ENCODE data around the gene STIL.
"Not testable (repeated sequence)": the region's sequence is repeated elsewhere in the genome, so short reads cannot be mapped to it uniquely, and the experiment has no call there.

Gene STIL

GRCh38 chr1:47309427-47309826 lies 4.5 kb downstream of the STIL start:
- H3K9me3 ChIP-seq (ENCODE audit: control insufficient read depth, low read length) = no peaks in the 10 kb centered on the region
- H3K27me3 ChIP-seq (ENCODE audit: control insufficient read depth, insufficient read depth, low read length) = no peaks in the 10 kb centered on the region
- no peaks in the 10 kb centered on the region for H3K36me3 ChIP-seq (ENCODE audit: control insufficient read depth, insufficient read depth, low read length)
- peaks cover 6% of the 10 kb centered on the region for H3K4me1 ChIP-seq (ENCODE audit: control insufficient read depth, insufficient read depth, low read length)
- H3K9ac ChIP-seq (ENCODE audit: low read length) = no peak overlapping the region
- no peak overlapping the region for H3K4me3 ChIP-seq (ENCODE audit: low read length)

- no peaks in the 10 kb centered on the region for H3K4me1 ChIP-seq (ENCODE audit: control insufficient read depth, insufficient read depth, low read length)
- H3K4me3 ChIP-seq (ENCODE audit: low read length) = no peak overlapping the region
- no peaks in the 10 kb centered on the region for H3K9me3 ChIP-seq (ENCODE audit: control insufficient read depth, low read length)
- H3K27me3 ChIP-seq (ENCODE audit: control insufficient read depth, insufficient read depth, low read length) = no peaks in the 10 kb centered on the region
- H3K9ac ChIP-seq (ENCODE audit: low read length) = no peak overlapping the region
- no peaks in the 10 kb centered on the region for H3K36me3 ChIP-seq (ENCODE audit: control insufficient read depth, insufficient read depth, low read length)
Measured at GRCh38 chr1:47302472-47302871, 11.5 kb downstream of the STIL start.

GRCh38 chr1:47298025-47298699 lies 15.8 kb downstream of the STIL start:
- no peaks in the 10 kb centered on the region for H3K36me3 ChIP-seq (ENCODE audit: control insufficient read depth, insufficient read depth, low read length)
- no peaks in the 10 kb centered on the region for H3K4me1 ChIP-seq (ENCODE audit: control insufficient read depth, insufficient read depth, low read length)
- H3K27me3 ChIP-seq (ENCODE audit: control insufficient read depth, insufficient read depth, low read length) = no peaks in the 10 kb centered on the region
- no peak overlapping the region for H3K4me3 ChIP-seq (ENCODE audit: low read length)
- no peak overlapping the region for H3K9ac ChIP-seq (ENCODE audit: low read length)
- H3K9me3 ChIP-seq (ENCODE audit: control insufficient read depth, low read length) = no peaks in the 10 kb centered on the region

- Histone ChIP-seq H3K4me1 (ENCODE audit: control insufficient read depth, insufficient read depth, low read length) (no peaks in the 10 kb centered on the region), H3K9ac (ENCODE audit: low read length) (no peak overlapping the region), H3K27me3 (ENCODE audit: control insufficient read depth, insufficient read depth, low read length) (no peaks in the 10 kb centered on the region), H3K4me3 (ENCODE audit: low read length) (no peak overlapping the region), H3K36me3 (ENCODE audit: control insufficient read depth, insufficient read depth, low read length) (no peaks in the 10 kb centered on the region), H3K9me3 (ENCODE audit: control insufficient read depth, low read length) (no peaks in the 10 kb centered on the region)
Measured at GRCh38 chr1:47295579-47295978, 18.4 kb downstream of the STIL start.

GRCh38 chr1:47294863-47295262 lies 19.1 kb downstream of the STIL start:
- not testable (repeated sequence) for H3K9me3 ChIP-seq (ENCODE audit: control insufficient read depth, low read length); H3K4me1 ChIP-seq (ENCODE audit: control insufficient read depth, insufficient read depth, low read length); H3K9ac ChIP-seq (ENCODE audit: low read length); H3K4me3 ChIP-seq (ENCODE audit: low read length); H3K36me3 ChIP-seq (ENCODE audit: control insufficient read depth, insufficient read depth, low read length); H3K27me3 ChIP-seq (ENCODE audit: control insufficient read depth, insufficient read depth, low read length)

- not testable (repeated sequence) for H3K9me3 ChIP-seq (ENCODE audit: control insufficient read depth, low read length); H3K36me3 ChIP-seq (ENCODE audit: control insufficient read depth, insufficient read depth, low read length)
Measured at GRCh38 chr1:47288116-47288515, 25.8 kb downstream of the STIL start.

GRCh38 chr1:47280142-47280541 lies 33.8 kb downstream of the STIL start:
- H3K4me3 ChIP-seq (ENCODE audit: low read length) = no peak overlapping the region
- no peaks in the 10 kb centered on the region for H3K9me3 ChIP-seq (ENCODE audit: control insufficient read depth, low read length)
- H3K9ac ChIP-seq (ENCODE audit: low read length) = no peak overlapping the region
- H3K27me3 ChIP-seq (ENCODE audit: control insufficient read depth, insufficient read depth, low read length) = no peaks in the 10 kb centered on the region
- no peaks in the 10 kb centered on the region for H3K4me1 ChIP-seq (ENCODE audit: control insufficient read depth, insufficient read depth, low read length)
- no peaks in the 10 kb centered on the region for H3K36me3 ChIP-seq (ENCODE audit: control insufficient read depth, insufficient read depth, low read length)

More at GRCh38 chr1:47288116-47288515, 25.8 kb downstream of the STIL start:
- not testable (repeated sequence) for H3K4me3 ChIP-seq (ENCODE audit: low read length); H3K9ac ChIP-seq (ENCODE audit: low read length); H3K4me1 ChIP-seq (ENCODE audit: control insufficient read depth, insufficient read depth, low read length); H3K27me3 ChIP-seq (ENCODE audit: control insufficient read depth, insufficient read depth, low read length)

GRCh38 chr1:47276850-47277249 lies 37.1 kb downstream of the STIL start:
- Histone ChIP-seq H3K9me3 (ENCODE audit: control insufficient read depth, low read length) (no peaks in the 10 kb centered on the region), H3K4me1 (ENCODE audit: control insufficient read depth, insufficient read depth, low read length) (no peaks in the 10 kb centered on the region), H3K4me3 (ENCODE audit: low read length) (no peak overlapping the region), H3K27me3 (ENCODE audit: control insufficient read depth, insufficient read depth, low read length) (no peaks in the 10 kb centered on the region), H3K9ac (ENCODE audit: low read length) (no peak overlapping the region), H3K36me3 (ENCODE audit: control insufficient read depth, insufficient read depth, low read length) (no peaks in the 10 kb centered on the region)

GRCh38 chr1:47275811-47276210 lies 38.1 kb downstream of the STIL start:
- not testable (repeated sequence) for H3K9ac ChIP-seq (ENCODE audit: low read length); H3K9me3 ChIP-seq (ENCODE audit: control insufficient read depth, low read length); H3K27me3 ChIP-seq (ENCODE audit: control insufficient read depth, insufficient read depth, low read length); H3K36me3 ChIP-seq (ENCODE audit: control insufficient read depth, insufficient read depth, low read length); H3K4me1 ChIP-seq (ENCODE audit: control insufficient read depth, insufficient read depth, low read length); H3K4me3 ChIP-seq (ENCODE audit: low read length)

- not testable (repeated sequence) for H3K9ac ChIP-seq (ENCODE audit: low read length); H3K4me3 ChIP-seq (ENCODE audit: low read length); H3K36me3 ChIP-seq (ENCODE audit: control insufficient read depth, insufficient read depth, low read length); H3K9me3 ChIP-seq (ENCODE audit: control insufficient read depth, low read length); H3K27me3 ChIP-seq (ENCODE audit: control insufficient read depth, insufficient read depth, low read length); H3K4me1 ChIP-seq (ENCODE audit: control insufficient read depth, insufficient read depth, low read length)
Measured at GRCh38 chr1:47265529-47265928, 48.4 kb downstream of the STIL start.

GRCh38 chr1:47262787-47263413 lies 51.0 kb downstream of the STIL start:
- no peaks in the 10 kb centered on the region for H3K27me3 ChIP-seq (ENCODE audit: control insufficient read depth, insufficient read depth, low read length)

GRCh38 chr1:47257224-47257623 lies 56.7 kb downstream of the STIL start:
- H3K9me3 ChIP-seq (ENCODE audit: control insufficient read depth, low read length) = no peaks in the 10 kb centered on the region
- H3K4me3 ChIP-seq (ENCODE audit: low read length) = no peak overlapping the region
- no peaks in the 10 kb centered on the region for H3K4me1 ChIP-seq (ENCODE audit: control insufficient read depth, insufficient read depth, low read length)
- H3K36me3 ChIP-seq (ENCODE audit: control insufficient read depth, insufficient read depth, low read length) = no peaks in the 10 kb centered on the region
- H3K9ac ChIP-seq (ENCODE audit: low read length) = no peak overlapping the region
- no peaks in the 10 kb centered on the region for H3K27me3 ChIP-seq (ENCODE audit: control insufficient read depth, insufficient read depth, low read length)

More at GRCh38 chr1:47262787-47263413, 51.0 kb downstream of the STIL start:
- no peaks in the 10 kb centered on the region for H3K9me3 ChIP-seq (ENCODE audit: control insufficient read depth, low read length)
- no peaks in the 10 kb centered on the region for H3K36me3 ChIP-seq (ENCODE audit: control insufficient read depth, insufficient read depth, low read length)
- no peak overlapping the region for H3K4me3 ChIP-seq (ENCODE audit: low read length)
- H3K9ac ChIP-seq (ENCODE audit: low read length) = no peak overlapping the region
- no peaks in the 10 kb centered on the region for H3K4me1 ChIP-seq (ENCODE audit: control insufficient read depth, insufficient read depth, low read length)
